ENCODE measurements around the gene UTS2B. TPM values are rescaled to one million over a fixed set of nuclear protein-coding genes. Genes with fewer than 3 reads are reported as not detected.

UTS2B gene
- total RNA-seq, 1 experiment from 2014 or later = 1.1 TPM

DNA sequence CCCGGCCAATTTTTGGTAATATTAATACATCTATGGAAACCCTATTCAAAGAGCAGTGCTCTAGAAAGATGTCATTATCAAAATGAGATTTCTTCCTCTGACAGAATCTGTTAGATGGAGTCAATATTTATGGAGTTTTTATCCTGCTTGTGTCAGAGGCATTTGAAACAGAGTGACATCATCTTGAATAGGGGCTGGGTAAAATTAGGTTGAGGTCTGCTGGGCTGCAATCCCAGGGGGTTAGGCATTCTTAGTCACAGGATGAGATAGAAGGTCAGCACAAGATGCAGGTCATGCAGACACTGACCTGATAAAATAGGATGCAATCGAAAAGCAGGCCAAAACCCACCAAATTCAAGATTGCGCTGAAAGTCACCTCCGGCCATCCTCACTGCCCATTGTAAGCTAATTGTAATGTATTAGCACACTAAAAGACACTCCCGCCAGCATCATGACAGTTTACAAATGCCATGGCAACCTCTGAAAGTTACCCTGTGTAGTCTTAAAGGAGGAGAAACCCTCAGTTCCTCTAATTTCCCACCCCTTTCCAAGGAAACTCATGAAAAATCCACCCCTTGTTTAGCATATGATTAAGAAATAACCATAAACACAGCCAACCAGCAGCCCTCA lies 28.4 kb downstream of the UTS2B start:
- POLR2A ChIA-PET (ENCODE audit: unreplicated experiment) = no interaction called here
- CTCF ChIA-PET = no interaction called here

DNA sequence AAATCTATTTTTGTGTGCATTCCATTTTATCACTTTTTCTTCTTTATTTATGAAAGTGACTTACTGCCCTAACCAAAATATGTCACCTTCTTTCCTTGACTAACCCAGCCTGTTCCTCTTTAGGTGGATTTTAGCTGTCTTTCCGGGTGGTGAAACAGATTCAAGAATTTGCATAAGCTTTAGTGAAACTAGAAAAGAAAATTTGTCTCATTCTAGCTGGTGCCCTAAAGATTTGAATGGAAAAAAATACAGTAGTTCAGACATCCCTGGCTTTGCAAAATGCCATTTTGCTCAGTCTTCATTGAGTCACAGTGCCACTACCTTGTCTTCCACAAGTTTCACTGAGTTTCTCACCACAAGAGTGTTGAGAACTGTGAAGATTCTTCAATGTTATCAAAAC lies 29.3 kb downstream of the UTS2B start:
- no peak overlapping the region for H3K4me3 ChIP-seq
- H3F3A ChIP-seq (ENCODE audit: insufficient read depth, low read depth) = no peaks in the 10 kb centered on the region
- no peak overlapping the region for H3K4me2 ChIP-seq
- H3K9me3 ChIP-seq (ENCODE audit: insufficient read depth, low read depth) = no peaks in the 10 kb centered on the region
- no peaks in the 10 kb centered on the region for H3K36me3 ChIP-seq (ENCODE audit: low read depth)
- BruUV-seq (replicated peaks) = no TSS peak
- no peaks in the 10 kb centered on the region for H3K4me1 ChIP-seq (replicated peaks; ENCODE audit: insufficient read depth)
- no peak overlapping the region for H2AFZ ChIP-seq
- no peak overlapping the region for H3K27ac ChIP-seq
- no peaks in the 10 kb centered on the region for H3K79me2 ChIP-seq (ENCODE audit: low read depth)
- no peaks in the 10 kb centered on the region for H3K27me3 ChIP-seq (ENCODE audit: insufficient read depth, low read depth)
- ChIA-PET CTCF (no interaction called here), POLR2A (ENCODE audit: unreplicated experiment) (no interaction called here)
- TF ChIP-seq EZH2 (IDR thresholded peaks at IDR 0.05; ENCODE audit: low read depth) = no peak
- TF ChIP-seq, protein P1, sequence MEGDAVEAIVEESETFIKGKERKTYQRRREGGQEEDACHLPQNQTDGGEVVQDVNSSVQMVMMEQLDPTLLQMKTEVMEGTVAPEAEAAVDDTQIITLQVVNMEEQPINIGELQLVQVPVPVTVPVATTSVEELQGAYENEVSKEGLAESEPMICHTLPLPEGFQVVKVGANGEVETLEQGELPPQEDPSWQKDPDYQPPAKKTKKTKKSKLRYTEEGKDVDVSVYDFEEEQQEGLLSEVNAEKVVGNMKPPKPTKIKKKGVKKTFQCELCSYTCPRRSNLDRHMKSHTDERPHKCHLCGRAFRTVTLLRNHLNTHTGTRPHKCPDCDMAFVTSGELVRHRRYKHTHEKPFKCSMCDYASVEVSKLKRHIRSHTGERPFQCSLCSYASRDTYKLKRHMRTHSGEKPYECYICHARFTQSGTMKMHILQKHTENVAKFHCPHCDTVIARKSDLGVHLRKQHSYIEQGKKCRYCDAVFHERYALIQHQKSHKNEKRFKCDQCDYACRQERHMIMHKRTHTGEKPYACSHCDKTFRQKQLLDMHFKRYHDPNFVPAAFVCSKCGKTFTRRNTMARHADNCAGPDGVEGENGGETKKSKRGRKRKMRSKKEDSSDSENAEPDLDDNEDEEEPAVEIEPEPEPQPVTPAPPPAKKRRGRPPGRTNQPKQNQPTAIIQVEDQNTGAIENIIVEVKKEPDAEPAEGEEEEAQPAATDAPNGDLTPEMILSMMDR (conservative IDR thresholded peaks at IDR 0.05) = no peak
- no peaks in the 10 kb centered on the region for H4K20me1 ChIP-seq (ENCODE audit: insufficient read depth)
- H3K9me2 ChIP-seq (ENCODE audit: insufficient read depth) = no peaks in the 10 kb centered on the region
- DNase-seq = peak in 1 of 2 experiments; percentile 15
- intact Hi-C loops (cut with micrococcal nuclease; ENCODE audit: unreplicated experiment) = no loop called here

More for the DNA sequence above, 28.4 kb downstream of the UTS2B start:
- BruUV-seq (replicated peaks) = no TSS peak
- Histone ChIP-seq H3K9me3 (ENCODE audit: insufficient read depth, low read depth) (no peaks in the 10 kb centered on the region), H2AFZ (no peak overlapping the region), H3K4me3 (no peak overlapping the region), H3K79me2 (ENCODE audit: low read depth) (no peaks in the 10 kb centered on the region), H3K4me1 (replicated peaks; ENCODE audit: insufficient read depth) (no peaks in the 10 kb centered on the region), H3K4me2 (no peak overlapping the region), H4K20me1 (ENCODE audit: insufficient read depth) (no peaks in the 10 kb centered on the region), H3F3A (ENCODE audit: insufficient read depth, low read depth) (no peaks in the 10 kb centered on the region), H3K36me3 (ENCODE audit: low read depth) (no peaks in the 10 kb centered on the region), H3K9me2 (ENCODE audit: insufficient read depth) (no peaks in the 10 kb centered on the region), H3K27me3 (ENCODE audit: insufficient read depth, low read depth) (no peaks in the 10 kb centered on the region), H3K27ac (no peak overlapping the region)
- no peak for TF ChIP-seq EZH2 (IDR thresholded peaks at IDR 0.05; ENCODE audit: low read depth)
- TF ChIP-seq, protein P1 (conservative IDR thresholded peaks at IDR 0.05) = no peak
- peak in 1 of 2 experiments; percentile 12 for DNase-seq
- intact Hi-C loops (cut with micrococcal nuclease; ENCODE audit: unreplicated experiment) = no loop called here

DNA sequence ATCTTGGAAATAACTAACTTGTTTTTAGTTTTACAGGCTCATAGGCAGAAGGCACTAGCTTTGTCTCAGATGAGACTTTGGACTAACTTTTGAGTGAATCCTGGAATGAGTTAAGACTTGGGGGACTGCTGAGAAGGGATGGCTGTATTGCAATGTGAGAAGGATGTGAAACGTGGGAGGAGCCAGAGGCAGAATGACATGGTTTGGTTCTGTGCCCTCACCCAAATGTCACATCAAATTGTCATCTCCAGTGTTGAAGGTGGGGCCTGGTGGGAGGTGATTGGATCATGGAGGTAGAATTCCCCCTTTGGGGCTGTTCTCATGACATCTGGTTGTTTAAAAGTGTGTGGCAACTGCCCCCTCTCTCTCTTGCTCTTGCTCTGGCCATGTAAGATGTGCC lies 29.9 kb downstream of the UTS2B start:
- Histone ChIP-seq H3K36me3 (ENCODE audit: low read depth) (no peaks in the 10 kb centered on the region), H3K4me2 (no peak overlapping the region), H3K9me2 (ENCODE audit: insufficient read depth) (no peaks in the 10 kb centered on the region), H3K27me3 (ENCODE audit: insufficient read depth, low read depth) (no peaks in the 10 kb centered on the region), H3K4me3 (no peak overlapping the region), H3K4me1 (replicated peaks; ENCODE audit: insufficient read depth) (no peaks in the 10 kb centered on the region), H3K27ac (no peak overlapping the region), H3F3A (ENCODE audit: insufficient read depth, low read depth) (no peaks in the 10 kb centered on the region), H2AFZ (no peak overlapping the region), H3K79me2 (ENCODE audit: low read depth) (no peaks in the 10 kb centered on the region), H4K20me1 (ENCODE audit: insufficient read depth) (no peaks in the 10 kb centered on the region), H3K9me3 (ENCODE audit: insufficient read depth, low read depth) (no peaks in the 10 kb centered on the region)
- ChIA-PET POLR2A (ENCODE audit: unreplicated experiment) (no interaction called here), CTCF (no interaction called here)
- no peak for DNase-seq
- TF ChIP-seq EZH2 (IDR thresholded peaks at IDR 0.05; ENCODE audit: low read depth) = no peak
- TF ChIP-seq, protein P1 (conservative IDR thresholded peaks at IDR 0.05) = no peak
- BruUV-seq (replicated peaks) = no TSS peak
- intact Hi-C loops (cut with micrococcal nuclease; ENCODE audit: unreplicated experiment) = no loop called here

Data from PC-9 (cell line).